Mesenchymal stem cell (in vitro differentiated cells and primary cell): Measurements from ENCODE around the gene TMEM59L.
A peak's percentile ranks its signal among the peaks of the same experiment; 100 is the strongest.

Experiments used
- DNase-seq: peaks from one replicate; pipeline ENCODE4 v3.0.0-alpha.2; 2013
- H2AFZ ChIP-seq: one replicate; pipeline ENCODE4 v1.6.1; 2013; ENCODE audit warnings: low read depth, mild to moderate bottlenecking, control low read depth, inconsistent platforms, low read length, moderate library complexity
- H2AK5ac ChIP-seq: 2 replicates; pipeline ENCODE4 v1.6.1; 2013; ENCODE audit warnings: low read length, moderate library complexity, mild to moderate bottlenecking, inconsistent platforms; ENCODE audit not compliant: severe bottlenecking
- H2BK120ac ChIP-seq: one replicate; pipeline ENCODE4 v1.6.1; 2013; ENCODE audit warnings: low read depth, mild to moderate bottlenecking, inconsistent platforms, low read length, moderate library complexity
- H2BK12ac ChIP-seq, 2 experiments: one replicate each; pipeline ENCODE4 v1.6.1; 2013; ENCODE audit warnings: inconsistent platforms in 2 of 2, low read length in 2 of 2, mild to moderate bottlenecking in 2 of 2, moderate library complexity in 2 of 2, control low read depth in 1 of 2
- H2BK15ac ChIP-seq: one replicate; pipeline ENCODE4 v1.6.1; 2013; ENCODE audit warnings: mild to moderate bottlenecking, low read depth, inconsistent platforms; ENCODE audit not compliant: poor library complexity, severe bottlenecking
- H2BK5ac ChIP-seq: 2 replicates; pipeline ENCODE4 v1.6.1; 2013; ENCODE audit warnings: low read depth, mild to moderate bottlenecking, low read length, control low read depth, inconsistent platforms; ENCODE audit not compliant: poor library complexity, severe bottlenecking
- H3K14ac ChIP-seq, 2 experiments: one replicate each; pipeline ENCODE4 v1.6.1; 2013; ENCODE audit warnings: inconsistent platforms in 2 of 2, low read length in 2 of 2, control low read depth in 1 of 2, mild to moderate bottlenecking in 1 of 2, moderate library complexity in 1 of 2
- H3K18ac ChIP-seq, 2 experiments: one replicate each; pipeline ENCODE4 v1.6.1; 2013; ENCODE audit warnings: inconsistent platforms in 2 of 2, low read length in 2 of 2, control low read depth in 1 of 2, low read depth in 1 of 2, mild to moderate bottlenecking in 1 of 2
- H3K23ac ChIP-seq, 2 experiments: one replicate each; pipeline ENCODE4 v1.6.1; 2013; ENCODE audit warnings: inconsistent platforms in 2 of 2, low read length in 2 of 2, mild to moderate bottlenecking in 2 of 2, moderate library complexity in 2 of 2, control low read depth in 1 of 2
- H3K27ac ChIP-seq: 2 replicates; pipeline ENCODE4 v1.5.1; 2013; ENCODE audit warnings: mild to moderate bottlenecking, moderate library complexity, low read length, control low read depth, inconsistent platforms; ENCODE audit not compliant: poor library complexity, severe bottlenecking
- H3K27me3 ChIP-seq, 2 experiments: 2 replicates each; pipeline versions ENCODE4 v1.6.1 to v1.7.0; 2013; ENCODE audit warnings: low read length in 2 of 2, mild to moderate bottlenecking in 2 of 2, moderate library complexity in 2 of 2, control low read depth in 1 of 2, inconsistent platforms in 1 of 2; ENCODE audit not compliant: control insufficient read depth in 1 of 2, insufficient read depth in 1 of 2
- H3K36me3 ChIP-seq, 2 experiments: 2 replicates each; pipeline versions ENCODE4 v1.6.1 to v1.7.0; 2013; ENCODE audit warnings: low read length in 2 of 2, control low read depth in 1 of 2, inconsistent platforms in 1 of 2, low read depth in 1 of 2, mild to moderate bottlenecking in 1 of 2; ENCODE audit not compliant: insufficient read depth in 2 of 2, control insufficient read depth in 1 of 2
- H3K4ac ChIP-seq, 2 experiments: one replicate each; pipeline ENCODE4 v1.6.1; 2013; ENCODE audit warnings: inconsistent platforms in 2 of 2, low read length in 2 of 2, mild to moderate bottlenecking in 2 of 2, moderate library complexity in 2 of 2, control low read depth in 1 of 2, low read depth in 1 of 2
- H3K4me1 ChIP-seq: 2 replicates; pipeline ENCODE4 v1.6.1; 2013; ENCODE audit warnings: low read depth, low read length, control low read depth; ENCODE audit not compliant: control insufficient read depth, insufficient read depth
- H3K4me2 ChIP-seq: 2 replicates; pipeline ENCODE4 v1.6.1; 2013; ENCODE audit warnings: low read length, mild to moderate bottlenecking, inconsistent platforms; ENCODE audit not compliant: poor library complexity, severe bottlenecking
- H3K4me3 ChIP-seq, 2 experiments: 2 replicates each; pipeline versions ENCODE4 v1.5.1 to v1.7.0; 2013; ENCODE audit warnings: low read length in 2 of 2, mild to moderate bottlenecking in 2 of 2, control low read depth in 1 of 2, low read depth in 1 of 2; ENCODE audit not compliant: insufficient read depth in 1 of 2
- H3K79me1 ChIP-seq: replicated peaks from 2 replicates; pipeline ENCODE4 v1.6.1; 2013; ENCODE audit warnings: mild to moderate bottlenecking, control low read depth, low read length, inconsistent platforms; ENCODE audit not compliant: poor library complexity, severe bottlenecking
- H3K9ac ChIP-seq: 2 replicates; pipeline ENCODE4 v1.7.0; 2013; ENCODE audit warnings: mild to moderate bottlenecking, low read length, moderate library complexity
- H3K9me3 ChIP-seq: 2 replicates; pipeline ENCODE4 v1.7.0; 2013; ENCODE audit warnings: mild to moderate bottlenecking, low read length; ENCODE audit not compliant: control insufficient read depth
- H4K8ac ChIP-seq: one replicate; pipeline ENCODE4 v1.6.1; 2013; ENCODE audit warnings: inconsistent platforms, mild to moderate bottlenecking, low read length, moderate library complexity
- H4K91ac ChIP-seq: one replicate; pipeline ENCODE4 v1.6.1; 2013; ENCODE audit warnings: mild to moderate bottlenecking, low read length, inconsistent platforms
- WGBS: methylation state at CpG from one replicate; pipeline ENCODE4 v1.1.7; 2013; ENCODE audit warnings: mixed read lengths; 5-methylcytosine and 5-hydroxymethylcytosine counted together

TMEM59L gene

DNA sequence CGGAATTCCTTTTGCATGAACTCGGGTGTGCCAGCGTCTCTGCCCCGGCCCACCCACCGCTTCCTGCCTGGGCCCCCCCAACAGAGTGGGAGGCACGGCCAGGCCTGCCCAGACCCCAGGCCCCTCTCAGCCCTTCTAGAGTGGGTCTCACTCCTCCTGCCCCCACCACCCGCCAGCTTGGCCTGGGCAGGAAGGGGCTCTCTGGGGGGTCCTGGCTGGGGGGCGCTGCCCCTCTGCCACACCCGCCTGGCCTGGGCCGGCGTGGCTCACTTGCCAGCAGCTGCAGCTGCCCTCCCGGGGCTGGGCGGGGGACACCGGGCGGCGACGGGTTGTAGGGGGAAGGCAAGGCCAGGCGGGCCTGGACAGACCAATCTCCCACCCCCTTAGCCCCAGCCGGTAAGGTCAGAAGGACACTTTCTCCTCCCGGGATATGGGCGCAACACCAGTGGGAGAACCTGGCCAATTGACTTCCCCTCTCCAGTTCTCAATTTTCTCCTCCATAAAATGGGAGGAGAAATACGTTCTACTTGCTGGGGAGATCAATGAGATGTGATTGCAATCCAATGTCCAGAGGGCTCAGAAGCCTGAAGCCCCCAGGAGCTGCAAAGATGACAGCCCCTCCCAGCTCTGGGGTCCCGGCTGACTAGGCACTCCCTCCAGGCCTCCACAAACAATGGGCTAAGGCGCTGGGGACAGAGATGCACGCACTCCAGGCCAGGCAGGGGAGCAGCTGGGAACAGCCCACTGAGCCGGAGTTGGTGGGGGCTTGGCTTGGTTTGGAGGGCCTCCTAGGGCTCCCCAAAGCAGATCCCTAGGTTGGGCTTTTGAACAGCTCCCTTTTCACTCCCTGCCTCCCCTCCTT, 8.5 kb upstream of the TMEM59L start:
- Histone ChIP-seq H3K18ac (no peak overlapping the region), H4K91ac (no peak overlapping the region), H3K14ac (no peak overlapping the region), H2BK120ac (no peak overlapping the region), H3K9ac (no peak overlapping the region), H3K23ac (no peak overlapping the region), H3K27me3 (peaks cover 39 to 67% of the 10 kb centered on the region in 2 experiments), H2BK12ac (no peak overlapping the region), H3K36me3 (no peaks in the 10 kb centered on the region), H2BK5ac (no peak overlapping the region), H3K27ac (no peak overlapping the region), H4K8ac (no peak overlapping the region), H3K79me1 (no peaks in the 10 kb centered on the region), H3K4me1 (peaks cover 26% of the 10 kb centered on the region), H2AK5ac (no peak overlapping the region), H3K9me3 (no peaks in the 10 kb centered on the region), H2BK15ac (peak overlapping the region; percentile 82), H3K4ac (no peak overlapping the region), H2AFZ (no peak overlapping the region), H3K4me2 (no peak overlapping the region), H3K4me3 (no peak overlapping the region)
- no peak for DNase-seq
- WGBS = 4% methylated on average over 17 of the region's 26 CpGs

DNA sequence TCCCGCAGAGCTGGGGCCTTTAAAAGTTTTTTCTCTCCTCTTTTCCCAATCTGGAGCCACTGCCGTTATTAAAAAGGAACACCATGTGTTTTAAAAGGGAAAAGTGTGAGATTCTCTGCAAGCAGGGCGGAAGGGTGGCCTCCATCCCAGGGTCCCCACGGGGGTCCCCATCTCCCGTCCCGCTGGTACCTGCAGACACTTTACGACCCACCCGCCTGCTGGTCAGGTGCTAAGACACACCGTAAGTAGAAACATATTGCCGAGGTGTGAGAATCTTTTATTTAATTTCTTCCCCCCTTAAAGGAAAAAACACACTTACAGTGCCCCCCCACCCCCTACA, 7.9 kb upstream of the TMEM59L start:
- no peak overlapping the region for H3K4ac ChIP-seq
- 14% methylated on average over 6 of the region's 10 CpGs for WGBS
- H2BK120ac ChIP-seq = no peak overlapping the region
- no peak overlapping the region for H4K8ac ChIP-seq
- H3K18ac ChIP-seq = no peak overlapping the region
- H3K4me2 ChIP-seq = no peak overlapping the region
- no peak overlapping the region for H2AK5ac ChIP-seq
- no peak overlapping the region for H3K27ac ChIP-seq
- peaks cover 26% of the 10 kb centered on the region for H3K4me1 ChIP-seq
- H2BK12ac ChIP-seq = no peak overlapping the region
- DNase-seq = no peak
- H3K79me1 ChIP-seq = no peaks in the 10 kb centered on the region
- no peak overlapping the region for H4K91ac ChIP-seq
- H2BK5ac ChIP-seq = no peak overlapping the region
- H3K36me3 ChIP-seq = no peaks in the 10 kb centered on the region
- H3K9ac ChIP-seq = no peak overlapping the region
- peaks cover 39 to 67% of the 10 kb centered on the region in 2 experiments for H3K27me3 ChIP-seq
- H3K9me3 ChIP-seq = no peaks in the 10 kb centered on the region
- no peak overlapping the region for H3K4me3 ChIP-seq
- H2BK15ac ChIP-seq = no peak overlapping the region
- no peak overlapping the region for H2AFZ ChIP-seq
- no peak overlapping the region for H3K14ac ChIP-seq
- H3K23ac ChIP-seq = no peak overlapping the region

DNA sequence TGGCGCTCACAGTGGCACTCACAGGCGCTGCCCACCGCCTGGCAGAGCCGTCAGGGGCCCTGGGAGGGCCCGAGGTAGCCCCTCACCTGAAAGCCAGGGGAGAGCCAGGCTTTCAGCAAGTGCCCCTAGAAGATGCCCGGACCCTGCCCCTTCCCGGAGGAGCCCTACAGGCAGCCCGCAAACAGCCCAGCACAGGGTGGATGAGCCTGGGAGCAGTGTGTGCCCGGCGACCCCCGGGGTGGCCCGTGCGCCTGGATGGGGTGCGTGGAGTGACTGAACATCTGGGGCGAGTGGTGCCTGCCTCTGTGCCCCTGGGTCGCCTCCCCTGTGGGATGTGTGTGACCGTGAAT, 7.5 kb upstream of the TMEM59L start:
- peaks cover 26% of the 10 kb centered on the region for H3K4me1 ChIP-seq
- H2AK5ac ChIP-seq = no peak overlapping the region
- H3K23ac ChIP-seq = peak overlapping the region in 1 of 2 experiments; percentile 34
- no peaks in the 10 kb centered on the region for H3K36me3 ChIP-seq
- no peak overlapping the region for H4K91ac ChIP-seq
- H4K8ac ChIP-seq = no peak overlapping the region
- H3K9ac ChIP-seq = no peak overlapping the region
- H3K27ac ChIP-seq = no peak overlapping the region
- peak overlapping the region in 1 of 2 experiments; percentile 62 for H3K4me3 ChIP-seq
- no peak overlapping the region for H2BK15ac ChIP-seq
- no peak overlapping the region for H2BK120ac ChIP-seq
- WGBS = 16% methylated on average over 17 of the region's 17 CpGs
- peak overlapping the region in 1 of 2 experiments; percentile 13 for H3K4ac ChIP-seq
- DNase-seq = no peak
- peak overlapping the region in 1 of 2 experiments; percentile 35 for H3K14ac ChIP-seq
- H3K4me2 ChIP-seq = no peak overlapping the region
- H2BK12ac ChIP-seq = no peak overlapping the region
- H3K79me1 ChIP-seq = no peaks in the 10 kb centered on the region
- H3K9me3 ChIP-seq = no peaks in the 10 kb centered on the region
- peaks cover 43 to 69% of the 10 kb centered on the region in 2 experiments for H3K27me3 ChIP-seq
- no peak overlapping the region for H3K18ac ChIP-seq
- no peak overlapping the region for H2BK5ac ChIP-seq
- no peak overlapping the region for H2AFZ ChIP-seq

DNA sequence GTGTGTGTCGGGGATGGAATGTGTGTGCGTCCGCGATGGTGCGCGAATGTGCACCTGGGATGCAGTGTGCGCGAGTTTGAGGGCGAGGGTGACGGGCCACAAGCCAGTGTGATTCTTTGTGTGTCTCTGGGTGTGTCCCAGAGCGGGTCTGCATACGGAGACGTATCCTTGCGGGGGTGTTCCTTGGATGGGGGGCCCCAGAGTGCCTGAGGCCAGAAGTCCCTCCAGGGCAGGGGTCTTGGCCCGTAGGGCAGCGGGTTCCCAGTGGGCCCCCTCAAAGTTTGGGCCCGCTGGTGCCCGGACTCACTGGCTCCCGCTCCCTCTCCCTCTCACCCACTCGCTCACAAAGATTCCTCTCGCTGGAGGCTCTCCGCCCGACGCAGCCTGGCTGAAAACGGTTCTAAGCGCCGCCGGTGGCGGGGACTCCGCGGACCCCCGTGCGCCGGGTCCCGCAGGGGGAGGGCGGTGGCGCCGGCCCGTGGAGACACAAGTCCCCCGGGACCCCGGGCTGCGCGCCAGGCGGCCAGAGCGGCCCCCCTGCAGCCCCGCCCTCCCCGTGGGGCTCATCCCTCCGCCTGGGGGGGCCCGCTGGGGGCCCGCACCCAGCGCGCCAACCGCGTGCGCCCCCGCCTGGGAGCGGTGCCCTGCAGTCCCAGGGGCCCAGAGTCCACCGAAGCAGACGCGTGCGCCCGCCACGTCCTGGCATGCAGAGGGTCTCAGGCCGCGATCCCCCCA, 7.0 kb upstream of the TMEM59L start:
- Histone ChIP-seq H3K4ac (peak overlapping the region in 1 of 2 experiments; percentile 13), H3K27ac (no peak overlapping the region), H2AFZ (no peak overlapping the region), H3K9me3 (no peaks in the 10 kb centered on the region), H3K27me3 (peaks cover 47 to 73% of the 10 kb centered on the region in 2 experiments), H3K79me1 (no peaks in the 10 kb centered on the region), H4K91ac (no peak overlapping the region), H3K4me2 (no peak overlapping the region), H4K8ac (no peak overlapping the region), H3K4me3 (peak overlapping the region in 1 of 2 experiments; percentile 62), H2BK15ac (no peak overlapping the region), H2BK5ac (no peak overlapping the region), H3K9ac (no peak overlapping the region), H2BK120ac (no peak overlapping the region), H3K23ac (peak overlapping the region in 1 of 2 experiments; percentile 34), H3K18ac (no peak overlapping the region), H2BK12ac (no peak overlapping the region), H2AK5ac (no peak overlapping the region), H3K36me3 (no peaks in the 10 kb centered on the region), H3K4me1 (peaks cover 30% of the 10 kb centered on the region), H3K14ac (no peak overlapping the region)
- 4% methylated on average over 59 of the region's 65 CpGs for WGBS
- DNase-seq = no peak
